Measurements from ENCODE around the gene NOTCH3. TPM values are rescaled to one million over a fixed set of nuclear protein-coding genes. Genes with fewer than 3 reads are reported as not detected.

The NOTCH3 gene
- total and polyA plus RNA-seq, 4 donors, result 0.49 to 3.7 (median 2.9) TPM

DNA sequence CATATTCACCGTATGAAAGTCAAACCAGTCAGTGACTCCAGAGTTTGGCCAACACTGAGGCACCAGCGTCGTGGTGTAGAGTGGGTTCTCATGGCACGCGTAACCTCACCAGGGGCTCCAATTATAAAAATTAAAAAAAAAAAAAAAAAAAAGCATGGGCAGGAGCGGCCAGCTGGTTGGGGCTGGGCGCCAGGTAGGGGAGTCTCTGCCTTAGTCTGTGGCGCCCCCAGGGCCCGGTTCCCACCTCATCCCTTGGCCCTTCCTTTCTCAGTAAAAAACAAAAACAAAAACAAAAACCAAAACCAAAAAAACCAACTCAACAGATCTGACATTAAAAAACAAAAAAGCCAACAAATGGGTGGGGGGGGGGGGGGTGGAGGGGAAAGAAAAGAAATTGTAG lies 36.1 kb upstream of the NOTCH3 start:
- Histone ChIP-seq H3K9ac (ENCODE audit: low read depth in 1 of 2, low read length in 2 of 2) (no peak overlapping the region), H3K27ac (ENCODE audit: low read depth in 1 of 2, low read length in 2 of 2) (no peak overlapping the region), H3K36me3 (ENCODE audit: control insufficient read depth in 4 of 4, insufficient read depth in 3 of 4, low read depth in 1 of 4, low read length in 3 of 4) (peaks cover 12 to 54% (median 25%) of the 10 kb centered on the region in 4 donors), H3K4me1 (ENCODE audit: control insufficient read depth in 4 of 4, insufficient read depth in 4 of 4, low read length in 3 of 4) (peaks cover 0 to 4% (median 0%) of the 10 kb centered on the region in 4 donors), H3K4me3 (ENCODE audit: low read depth in 1 of 3, low read length in 3 of 3) (no peak overlapping the region), H3K27me3 (ENCODE audit: control insufficient read depth in 4 of 4, insufficient read depth in 4 of 4, low read length in 3 of 4) (no peaks in the 10 kb centered on the region), H3K9me3 (ENCODE audit: control insufficient read depth in 4 of 4, low read length in 3 of 4) (no peaks in the 10 kb centered on the region)
- DNase-seq (ENCODE audit: low spot score), result no peak
- no peak for TF ChIP-seq EGR1 (IDR thresholded peaks at IDR 0.05; ENCODE audit: low read depth in 2 of 2)
- TF ChIP-seq, protein P1, sequence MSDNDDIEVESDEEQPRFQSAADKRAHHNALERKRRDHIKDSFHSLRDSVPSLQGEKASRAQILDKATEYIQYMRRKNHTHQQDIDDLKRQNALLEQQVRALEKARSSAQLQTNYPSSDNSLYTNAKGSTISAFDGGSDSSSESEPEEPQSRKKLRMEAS (IDR thresholded peaks at IDR 0.05), result no peak
- no peak for TF ChIP-seq HNF4A (conservative IDR thresholded peaks at IDR 0.05)
- TF ChIP-seq RXRA (IDR thresholded peaks at IDR 0.05), result no peak
- TF ChIP-seq FOXA1 (IDR thresholded peaks at IDR 0.05), result no peak
- TF ChIP-seq, protein P2, sequence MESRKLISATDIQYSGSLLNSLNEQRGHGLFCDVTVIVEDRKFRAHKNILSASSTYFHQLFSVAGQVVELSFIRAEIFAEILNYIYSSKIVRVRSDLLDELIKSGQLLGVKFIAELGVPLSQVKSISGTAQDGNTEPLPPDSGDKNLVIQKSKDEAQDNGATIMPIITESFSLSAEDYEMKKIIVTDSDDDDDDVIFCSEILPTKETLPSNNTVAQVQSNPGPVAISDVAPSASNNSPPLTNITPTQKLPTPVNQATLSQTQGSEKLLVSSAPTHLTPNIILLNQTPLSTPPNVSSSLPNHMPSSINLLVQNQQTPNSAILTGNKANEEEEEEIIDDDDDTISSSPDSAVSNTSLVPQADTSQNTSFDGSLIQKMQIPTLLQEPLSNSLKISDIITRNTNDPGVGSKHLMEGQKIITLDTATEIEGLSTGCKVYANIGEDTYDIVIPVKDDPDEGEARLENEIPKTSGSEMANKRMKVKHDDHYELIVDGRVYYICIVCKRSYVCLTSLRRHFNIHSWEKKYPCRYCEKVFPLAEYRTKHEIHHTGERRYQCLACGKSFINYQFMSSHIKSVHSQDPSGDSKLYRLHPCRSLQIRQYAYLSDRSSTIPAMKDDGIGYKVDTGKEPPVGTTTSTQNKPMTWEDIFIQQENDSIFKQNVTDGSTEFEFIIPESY (IDR thresholded peaks at IDR 0.05), result no peak
- TF ChIP-seq, protein P3, sequence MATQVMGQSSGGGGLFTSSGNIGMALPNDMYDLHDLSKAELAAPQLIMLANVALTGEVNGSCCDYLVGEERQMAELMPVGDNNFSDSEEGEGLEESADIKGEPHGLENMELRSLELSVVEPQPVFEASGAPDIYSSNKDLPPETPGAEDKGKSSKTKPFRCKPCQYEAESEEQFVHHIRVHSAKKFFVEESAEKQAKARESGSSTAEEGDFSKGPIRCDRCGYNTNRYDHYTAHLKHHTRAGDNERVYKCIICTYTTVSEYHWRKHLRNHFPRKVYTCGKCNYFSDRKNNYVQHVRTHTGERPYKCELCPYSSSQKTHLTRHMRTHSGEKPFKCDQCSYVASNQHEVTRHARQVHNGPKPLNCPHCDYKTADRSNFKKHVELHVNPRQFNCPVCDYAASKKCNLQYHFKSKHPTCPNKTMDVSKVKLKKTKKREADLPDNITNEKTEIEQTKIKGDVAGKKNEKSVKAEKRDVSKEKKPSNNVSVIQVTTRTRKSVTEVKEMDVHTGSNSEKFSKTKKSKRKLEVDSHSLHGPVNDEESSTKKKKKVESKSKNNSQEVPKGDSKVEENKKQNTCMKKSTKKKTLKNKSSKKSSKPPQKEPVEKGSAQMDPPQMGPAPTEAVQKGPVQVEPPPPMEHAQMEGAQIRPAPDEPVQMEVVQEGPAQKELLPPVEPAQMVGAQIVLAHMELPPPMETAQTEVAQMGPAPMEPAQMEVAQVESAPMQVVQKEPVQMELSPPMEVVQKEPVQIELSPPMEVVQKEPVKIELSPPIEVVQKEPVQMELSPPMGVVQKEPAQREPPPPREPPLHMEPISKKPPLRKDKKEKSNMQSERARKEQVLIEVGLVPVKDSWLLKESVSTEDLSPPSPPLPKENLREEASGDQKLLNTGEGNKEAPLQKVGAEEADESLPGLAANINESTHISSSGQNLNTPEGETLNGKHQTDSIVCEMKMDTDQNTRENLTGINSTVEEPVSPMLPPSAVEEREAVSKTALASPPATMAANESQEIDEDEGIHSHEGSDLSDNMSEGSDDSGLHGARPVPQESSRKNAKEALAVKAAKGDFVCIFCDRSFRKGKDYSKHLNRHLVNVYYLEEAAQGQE (IDR thresholded peaks at IDR 0.05), result no peak
- TF ChIP-seq NR2F2 (IDR thresholded peaks at IDR 0.05), result no peak
- TF ChIP-seq YY1 (IDR thresholded peaks at IDR 0.05), result no peak
- no peak for TF ChIP-seq GABPA (IDR thresholded peaks at IDR 0.05 in 1 of 2, conservative IDR thresholded peaks at IDR 0.05 in 1 of 2)
- TF ChIP-seq, protein P4, sequence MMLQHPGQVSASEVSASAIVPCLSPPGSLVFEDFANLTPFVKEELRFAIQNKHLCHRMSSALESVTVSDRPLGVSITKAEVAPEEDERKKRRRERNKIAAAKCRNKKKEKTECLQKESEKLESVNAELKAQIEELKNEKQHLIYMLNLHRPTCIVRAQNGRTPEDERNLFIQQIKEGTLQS (IDR thresholded peaks at IDR 0.05), result no peak
- TF ChIP-seq HNF4G (IDR thresholded peaks at IDR 0.05), result no peak
- TF ChIP-seq JUND (IDR thresholded peaks at IDR 0.05), result no peak
- TF ChIP-seq, protein P5, sequence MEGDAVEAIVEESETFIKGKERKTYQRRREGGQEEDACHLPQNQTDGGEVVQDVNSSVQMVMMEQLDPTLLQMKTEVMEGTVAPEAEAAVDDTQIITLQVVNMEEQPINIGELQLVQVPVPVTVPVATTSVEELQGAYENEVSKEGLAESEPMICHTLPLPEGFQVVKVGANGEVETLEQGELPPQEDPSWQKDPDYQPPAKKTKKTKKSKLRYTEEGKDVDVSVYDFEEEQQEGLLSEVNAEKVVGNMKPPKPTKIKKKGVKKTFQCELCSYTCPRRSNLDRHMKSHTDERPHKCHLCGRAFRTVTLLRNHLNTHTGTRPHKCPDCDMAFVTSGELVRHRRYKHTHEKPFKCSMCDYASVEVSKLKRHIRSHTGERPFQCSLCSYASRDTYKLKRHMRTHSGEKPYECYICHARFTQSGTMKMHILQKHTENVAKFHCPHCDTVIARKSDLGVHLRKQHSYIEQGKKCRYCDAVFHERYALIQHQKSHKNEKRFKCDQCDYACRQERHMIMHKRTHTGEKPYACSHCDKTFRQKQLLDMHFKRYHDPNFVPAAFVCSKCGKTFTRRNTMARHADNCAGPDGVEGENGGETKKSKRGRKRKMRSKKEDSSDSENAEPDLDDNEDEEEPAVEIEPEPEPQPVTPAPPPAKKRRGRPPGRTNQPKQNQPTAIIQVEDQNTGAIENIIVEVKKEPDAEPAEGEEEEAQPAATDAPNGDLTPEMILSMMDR (IDR thresholded peaks at IDR 0.05; ENCODE audit: low read depth, low read length, missing input control), result no peak
- 95% methylated on average over 9 of the region's 9 CpGs for WGBS

DNA sequence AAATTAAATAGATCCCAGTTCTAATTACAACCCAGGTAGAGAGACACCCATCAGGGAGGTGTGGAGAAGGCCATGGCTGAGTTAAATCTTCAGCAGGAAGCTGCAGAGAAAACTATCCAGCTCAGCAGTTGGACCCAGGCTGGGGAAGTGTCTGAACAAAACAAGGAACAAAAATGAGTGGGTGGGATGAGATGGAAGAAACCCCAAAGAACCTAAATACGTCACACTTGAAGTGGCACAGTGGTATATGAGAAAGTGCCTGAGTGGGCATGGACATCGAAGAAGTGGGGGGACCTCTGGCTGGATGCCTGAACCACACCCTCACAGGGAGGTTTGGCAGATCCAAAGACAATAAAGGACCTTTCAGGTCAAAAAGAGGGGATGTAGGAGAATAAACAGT lies 35.0 kb upstream of the NOTCH3 start:
- Histone ChIP-seq H3K4me1 (ENCODE audit: control insufficient read depth in 4 of 4, insufficient read depth in 4 of 4, low read length in 3 of 4) (peaks cover 0 to 5% (median 0%) of the 10 kb centered on the region in 4 donors), H3K27ac (ENCODE audit: low read depth in 1 of 2, low read length in 2 of 2) (no peak overlapping the region), H3K27me3 (ENCODE audit: control insufficient read depth in 4 of 4, insufficient read depth in 4 of 4, low read length in 3 of 4) (no peaks in the 10 kb centered on the region), H3K9me3 (ENCODE audit: control insufficient read depth in 4 of 4, low read length in 3 of 4) (no peaks in the 10 kb centered on the region), H3K4me3 (ENCODE audit: low read depth in 1 of 3, low read length in 3 of 3) (no peak overlapping the region), H3K9ac (ENCODE audit: low read depth in 1 of 2, low read length in 2 of 2) (no peak overlapping the region), H3K36me3 (ENCODE audit: control insufficient read depth in 4 of 4, insufficient read depth in 3 of 4, low read depth in 1 of 4, low read length in 3 of 4) (peaks cover 12 to 46% (median 23%) of the 10 kb centered on the region in 4 donors)
- TF ChIP-seq JUND (IDR thresholded peaks at IDR 0.05) (no peak), YY1 (IDR thresholded peaks at IDR 0.05) (no peak), FOXA2 (IDR thresholded peaks at IDR 0.05) (no peak), RAD21 (IDR thresholded peaks at IDR 0.05) (no peak), GABPA (IDR thresholded peaks at IDR 0.05 in 1 of 2, conservative IDR thresholded peaks at IDR 0.05 in 1 of 2) (no peak), HNF4G (IDR thresholded peaks at IDR 0.05) (no peak), NR2F2 (IDR thresholded peaks at IDR 0.05) (no peak)
- TF ChIP-seq, protein P1 (IDR thresholded peaks at IDR 0.05), result no peak
- TF ChIP-seq, protein P2 (IDR thresholded peaks at IDR 0.05), result no peak
- TF ChIP-seq, protein P5 (IDR thresholded peaks at IDR 0.05; ENCODE audit: low read depth, low read length, missing input control), result no peak
- WGBS, result 79% methylated on average over 2 of the region's 2 CpGs
- DNase-seq (ENCODE audit: low spot score), result no peak

Measured in liver (tissue), 9 donors.